ENCODE results near the gene TSPAN32. TPM values are rescaled to one million over a fixed set of nuclear protein-coding genes. Genes with fewer than 3 reads are reported as not detected.

The TSPAN32 gene
- total RNA-seq, 2 donors from 2014 or later: 0.40 to 0.62 TPM

DNA sequence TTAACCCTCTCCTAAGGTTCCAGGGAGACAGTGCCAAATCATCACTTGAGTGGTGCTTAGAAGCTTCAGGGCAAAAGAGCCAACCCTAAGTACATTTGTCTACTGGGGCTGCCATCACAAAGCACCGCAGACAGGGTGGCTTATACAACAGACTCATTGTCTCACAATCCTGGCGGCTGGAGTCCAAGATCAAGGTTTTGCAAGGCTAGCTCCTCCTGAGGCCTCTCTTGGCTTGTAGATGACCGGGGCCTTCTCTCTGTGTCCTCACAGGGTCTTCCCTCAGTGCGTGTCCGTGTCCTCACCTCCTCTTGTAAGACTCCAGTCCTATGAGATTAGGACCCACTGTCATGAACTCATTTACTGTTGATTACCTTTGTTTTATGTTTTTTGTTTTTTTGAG is 41.2 kb downstream of the TSPAN32 start:
- Histone ChIP-seq H3K27ac (no peak overlapping the region), H3K36me3 (no peaks in the 10 kb centered on the region), H3K9ac (ENCODE audit: low read depth in 2 of 2, low read length in 2 of 2) (no peak overlapping the region), H3K4me3 (no peak overlapping the region), H3K9me3 (no peaks in the 10 kb centered on the region), H3K4me1 (no peaks in the 10 kb centered on the region), H3K27me3 (no peaks in the 10 kb centered on the region)
- no peak for DNase-seq
- intact Hi-C loops (cut with DNase I): no loop called here
- TF ChIP-seq, protein P1, sequence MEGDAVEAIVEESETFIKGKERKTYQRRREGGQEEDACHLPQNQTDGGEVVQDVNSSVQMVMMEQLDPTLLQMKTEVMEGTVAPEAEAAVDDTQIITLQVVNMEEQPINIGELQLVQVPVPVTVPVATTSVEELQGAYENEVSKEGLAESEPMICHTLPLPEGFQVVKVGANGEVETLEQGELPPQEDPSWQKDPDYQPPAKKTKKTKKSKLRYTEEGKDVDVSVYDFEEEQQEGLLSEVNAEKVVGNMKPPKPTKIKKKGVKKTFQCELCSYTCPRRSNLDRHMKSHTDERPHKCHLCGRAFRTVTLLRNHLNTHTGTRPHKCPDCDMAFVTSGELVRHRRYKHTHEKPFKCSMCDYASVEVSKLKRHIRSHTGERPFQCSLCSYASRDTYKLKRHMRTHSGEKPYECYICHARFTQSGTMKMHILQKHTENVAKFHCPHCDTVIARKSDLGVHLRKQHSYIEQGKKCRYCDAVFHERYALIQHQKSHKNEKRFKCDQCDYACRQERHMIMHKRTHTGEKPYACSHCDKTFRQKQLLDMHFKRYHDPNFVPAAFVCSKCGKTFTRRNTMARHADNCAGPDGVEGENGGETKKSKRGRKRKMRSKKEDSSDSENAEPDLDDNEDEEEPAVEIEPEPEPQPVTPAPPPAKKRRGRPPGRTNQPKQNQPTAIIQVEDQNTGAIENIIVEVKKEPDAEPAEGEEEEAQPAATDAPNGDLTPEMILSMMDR (IDR thresholded peaks at IDR 0.05): no peak

DNA sequence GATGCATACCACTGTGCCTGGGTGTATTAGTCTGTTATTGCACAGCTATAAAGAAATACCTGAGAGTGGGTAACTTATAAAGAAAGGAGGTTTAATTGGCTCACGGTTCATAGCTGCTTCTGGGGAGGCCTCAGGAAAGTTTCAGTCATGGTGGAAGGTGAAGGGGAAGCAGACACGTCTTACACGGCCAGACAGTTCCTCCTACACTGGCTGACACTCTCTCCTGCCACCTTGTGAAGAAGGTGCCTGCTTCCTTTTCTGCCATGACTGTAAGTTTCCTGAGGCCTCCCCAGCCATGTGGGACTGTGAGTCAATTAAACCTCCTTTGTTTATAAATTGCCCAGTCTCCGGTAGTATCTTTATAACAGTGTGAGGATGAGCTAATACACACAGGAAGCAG is 41.7 kb downstream of the TSPAN32 start:
- H3K4me3 ChIP-seq: no peak overlapping the region
- H3K36me3 ChIP-seq: no peaks in the 10 kb centered on the region
- no peaks in the 10 kb centered on the region for H3K4me1 ChIP-seq
- H3K9me3 ChIP-seq: no peaks in the 10 kb centered on the region
- TF ChIP-seq, protein P1 (IDR thresholded peaks at IDR 0.05): no peak
- H3K9ac ChIP-seq (ENCODE audit: low read depth in 2 of 2, low read length in 2 of 2): no peak overlapping the region
- intact Hi-C loops (cut with DNase I): no loop called here
- H3K27me3 ChIP-seq: no peaks in the 10 kb centered on the region
- no peak for DNase-seq
- no peak overlapping the region for H3K27ac ChIP-seq

DNA sequence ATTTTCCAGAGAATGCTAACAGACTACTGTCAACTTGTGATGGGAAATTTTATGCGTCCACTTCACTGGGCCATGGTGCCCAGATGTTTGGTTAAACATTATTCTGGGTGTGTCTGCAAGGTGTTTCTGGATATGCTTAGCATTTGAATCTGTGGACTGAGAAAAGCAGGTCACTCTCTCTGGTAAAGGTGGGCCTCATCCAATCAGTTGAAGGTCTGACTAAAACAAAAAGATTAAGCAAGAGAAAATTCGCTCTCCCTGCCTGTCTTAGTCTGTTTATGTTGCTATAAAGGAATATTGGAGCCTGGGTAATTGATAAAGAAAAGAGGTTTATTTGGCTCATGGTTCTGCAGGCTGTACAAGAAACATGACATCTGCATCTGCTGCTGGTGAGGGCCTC is 43.2 kb downstream of the TSPAN32 start:
- no peaks in the 10 kb centered on the region for H3K9me3 ChIP-seq
- intact Hi-C loops (cut with DNase I): no loop called here
- no peak overlapping the region for H3K9ac ChIP-seq (ENCODE audit: low read depth in 2 of 2, low read length in 2 of 2)
- TF ChIP-seq, protein P1 (IDR thresholded peaks at IDR 0.05): no peak
- H3K36me3 ChIP-seq: no peaks in the 10 kb centered on the region
- no peak for DNase-seq
- no peak overlapping the region for H3K27ac ChIP-seq
- no peaks in the 10 kb centered on the region for H3K27me3 ChIP-seq
- H3K4me3 ChIP-seq: no peak overlapping the region
- H3K4me1 ChIP-seq: no peaks in the 10 kb centered on the region

DNA sequence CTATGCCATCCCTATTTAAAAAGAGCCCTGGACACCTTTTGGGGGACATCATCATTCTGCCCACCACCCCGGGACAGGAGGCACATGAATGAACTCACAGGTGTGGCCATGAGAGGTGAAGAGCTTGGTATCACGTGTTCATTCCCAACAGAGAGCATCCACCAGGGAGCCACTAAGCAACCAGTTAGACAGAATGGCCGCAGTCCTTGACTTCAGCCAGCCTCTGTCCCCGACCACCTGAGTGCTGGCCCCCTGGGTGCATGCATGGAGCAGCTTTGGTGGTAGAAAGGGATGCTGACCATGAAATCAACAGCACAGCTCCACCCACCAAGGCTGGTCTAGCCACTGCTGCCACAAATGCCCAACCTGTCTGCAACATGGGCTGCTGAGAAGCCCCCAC is 44.2 kb downstream of the TSPAN32 start:
- Histone ChIP-seq H3K9ac (ENCODE audit: low read depth in 2 of 2, low read length in 2 of 2) (no peak overlapping the region), H3K36me3 (no peaks in the 10 kb centered on the region), H3K4me3 (no peak overlapping the region), H3K27ac (no peak overlapping the region), H3K4me1 (no peaks in the 10 kb centered on the region), H3K27me3 (no peaks in the 10 kb centered on the region), H3K9me3 (no peaks in the 10 kb centered on the region)
- intact Hi-C loops (cut with DNase I): no loop called here
- DNase-seq: no peak
- TF ChIP-seq, protein P1 (IDR thresholded peaks at IDR 0.05): no peak

DNA sequence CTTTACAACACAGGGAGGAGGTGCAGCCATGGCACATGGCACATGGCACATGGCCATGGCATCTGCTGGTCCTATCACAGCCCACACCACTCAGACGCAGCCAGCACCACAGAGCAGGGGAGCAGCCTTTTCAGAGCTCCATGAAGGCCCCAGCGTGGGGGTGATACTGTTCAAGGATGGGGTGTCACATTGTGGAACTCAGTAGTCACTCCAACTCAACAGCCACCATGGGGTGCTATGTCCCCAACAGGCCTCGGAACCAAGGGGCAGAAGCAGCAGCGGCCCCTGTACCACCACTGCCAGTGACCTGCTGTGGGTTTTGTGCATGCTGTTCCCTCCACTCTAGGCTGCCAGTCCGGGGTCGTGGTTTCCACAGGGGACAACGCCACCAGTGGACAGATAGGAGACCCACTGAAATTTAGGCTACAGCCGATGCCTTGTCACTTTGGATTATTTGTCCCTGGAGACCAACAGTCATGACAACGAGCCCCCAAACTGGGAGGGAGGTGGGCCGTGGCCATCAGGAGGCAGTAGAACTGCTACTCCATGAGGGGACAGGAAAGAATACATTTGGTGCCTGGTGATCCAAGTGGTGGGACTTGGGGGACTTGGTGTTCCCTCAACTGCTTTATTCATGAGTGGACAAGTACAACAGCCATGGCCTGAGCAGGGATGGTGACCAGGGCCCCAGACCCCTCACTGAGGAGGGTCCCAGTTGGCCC is 44.9 kb downstream of the TSPAN32 start:
- Histone ChIP-seq H3K4me1 (no peaks in the 10 kb centered on the region), H3K9ac (ENCODE audit: low read depth in 2 of 2, low read length in 2 of 2) (no peak overlapping the region), H3K27ac (no peak overlapping the region), H3K4me3 (no peak overlapping the region), H3K36me3 (no peaks in the 10 kb centered on the region), H3K27me3 (no peaks in the 10 kb centered on the region), H3K9me3 (no peaks in the 10 kb centered on the region)
- TF ChIP-seq, protein P1 (IDR thresholded peaks at IDR 0.05): no peak
- intact Hi-C loops (cut with DNase I): no loop called here
- DNase-seq: no peak
